NOMO-1 (cell line): ENCODE results near the gene NTM.
"Not testable (repeated sequence)": the region's sequence is repeated elsewhere in the genome, so short reads cannot be mapped to it uniquely, and the experiment has no call there.

Source experiments
- DNase-seq, 2 experiments: peaks; one replicate each; lab custom pipeline; 2025; ENCODE audit not compliant: unreplicated experiment in 2 of 2; lab: John Stamatoyannopoulos, UW

Gene NTM

GRCh38 chr11:132310390-132311375 is 940.3 kb downstream of the NTM start:
- no peak for DNase-seq

DNA sequence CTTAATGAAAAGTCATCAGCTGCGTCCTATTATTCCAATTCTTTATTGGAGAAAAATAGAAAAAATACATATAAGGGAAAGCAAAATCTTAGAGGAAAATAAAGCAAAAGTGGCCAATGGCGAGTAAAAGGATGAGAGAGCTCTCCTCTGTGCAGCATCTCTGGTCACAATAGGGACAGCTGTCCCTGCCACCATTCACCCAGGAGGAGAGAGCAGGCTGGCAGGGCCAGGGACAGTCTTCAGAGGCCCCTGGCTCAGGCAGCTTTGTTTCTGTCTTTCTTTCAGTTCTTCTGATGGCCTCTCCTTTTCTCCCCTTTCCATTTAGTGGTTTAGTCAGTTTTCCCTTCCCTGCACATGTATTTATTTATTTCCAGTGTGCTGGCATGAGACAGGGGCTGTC is 941.3 kb downstream of the NTM start:
- no peak for DNase-seq

DNA sequence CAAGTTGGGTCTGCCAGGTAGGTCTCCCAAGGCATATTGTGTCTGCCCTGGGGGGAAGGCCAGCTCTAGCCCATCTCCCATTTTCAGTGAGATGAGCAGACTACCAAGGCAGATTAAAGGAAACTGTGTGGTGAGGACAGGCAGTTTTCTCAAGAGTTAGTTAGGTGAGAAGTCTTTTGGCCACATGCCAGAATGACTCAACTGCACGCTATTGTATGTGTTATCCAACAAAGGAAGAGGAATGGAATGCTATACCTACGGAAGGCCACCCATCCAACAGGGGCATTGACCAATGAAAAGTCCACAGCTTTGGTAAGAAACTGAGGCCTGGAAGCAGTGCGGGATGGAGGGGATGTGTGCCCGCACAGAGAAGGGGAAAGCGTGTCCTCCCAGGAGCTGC is 941.7 kb downstream of the NTM start:
- no peak for DNase-seq

DNA sequence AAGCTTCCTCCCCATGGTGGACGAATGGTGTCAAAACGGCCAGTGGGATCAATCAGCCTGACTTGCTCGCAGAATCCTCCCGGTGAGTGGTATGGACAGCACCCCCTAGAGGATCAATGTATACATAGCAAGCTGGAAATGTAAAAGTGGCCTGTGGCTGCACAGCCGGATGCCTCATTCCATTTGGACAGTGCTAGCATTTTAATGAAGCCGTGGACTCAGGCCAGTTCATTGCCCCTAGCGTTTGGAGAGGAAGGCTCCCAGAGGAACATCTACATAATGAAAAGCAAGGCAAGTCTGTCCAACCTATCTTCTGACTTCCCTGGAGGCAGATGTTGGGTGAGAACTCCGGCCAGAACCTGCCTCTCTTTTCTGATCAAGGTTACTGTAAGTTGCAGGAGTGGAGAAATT is 942.3 kb downstream of the NTM start:
- peak in 1 of 2 experiments; percentile 3 for DNase-seq

DNA sequence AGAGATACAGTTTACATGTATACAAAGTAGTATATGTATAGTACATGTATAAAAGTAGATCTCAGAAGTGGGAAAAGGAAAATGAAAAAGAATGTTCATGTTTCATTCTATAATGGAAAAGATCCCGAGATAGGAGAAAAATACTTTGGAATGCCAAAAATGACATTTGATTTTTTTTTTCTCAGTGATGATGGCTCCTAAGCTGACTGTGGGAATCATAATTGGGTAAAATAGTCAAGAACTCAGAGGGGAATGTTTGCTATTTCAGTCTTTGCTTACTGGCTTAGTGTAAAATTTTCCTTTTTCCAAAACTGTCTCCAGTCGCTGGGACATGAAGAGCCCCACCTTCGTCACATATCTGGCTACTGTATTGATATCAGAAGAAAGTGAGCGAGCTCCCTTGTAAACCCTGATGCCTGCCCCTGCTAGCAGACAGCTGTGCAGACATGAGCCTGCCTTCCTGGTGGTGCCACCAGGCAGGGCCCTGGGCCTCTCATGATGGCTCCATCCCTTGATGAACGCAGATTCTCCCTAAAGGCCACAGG is 944.6 kb downstream of the NTM start:
- no peak for DNase-seq

- DNase-seq, result no peak
Observed at GRCh38 chr11:132315696-132316095, 945.3 kb downstream of the NTM start.

DNA sequence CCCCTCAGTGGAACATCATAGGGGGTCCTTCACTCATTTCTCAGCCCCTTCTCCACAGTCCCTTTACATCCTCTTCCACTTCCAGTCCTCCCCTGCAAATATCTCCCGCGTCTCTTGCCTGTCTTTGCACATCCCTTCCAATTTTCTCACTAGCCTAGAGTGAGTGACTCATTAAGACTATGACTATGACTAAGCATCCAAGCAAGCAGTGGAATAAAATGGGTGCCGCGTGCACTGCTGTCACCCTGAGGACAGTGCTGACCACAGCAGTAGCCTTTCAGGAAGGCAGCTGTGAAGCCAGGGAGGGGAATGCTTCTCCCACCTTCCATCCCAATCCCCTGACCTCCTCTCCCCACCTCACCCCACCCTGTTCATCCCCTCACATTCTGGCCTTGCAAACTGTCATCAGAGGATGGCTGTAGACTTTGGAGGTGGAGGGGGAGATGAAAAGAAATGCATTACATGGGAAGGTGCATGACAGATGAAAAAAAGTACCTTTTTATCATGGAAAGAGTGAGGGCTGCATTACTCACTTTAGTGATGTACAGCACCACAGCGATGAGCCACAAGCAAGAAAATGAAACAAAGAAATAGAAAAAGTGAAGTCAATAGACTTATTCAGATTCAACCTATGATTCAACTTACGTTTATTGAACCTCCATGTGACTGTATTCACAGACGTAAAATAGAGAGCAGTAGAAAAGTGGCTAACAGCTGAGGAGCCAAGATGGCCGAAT is 948.2 kb downstream of the NTM start:
- DNase-seq, result no peak

DNA sequence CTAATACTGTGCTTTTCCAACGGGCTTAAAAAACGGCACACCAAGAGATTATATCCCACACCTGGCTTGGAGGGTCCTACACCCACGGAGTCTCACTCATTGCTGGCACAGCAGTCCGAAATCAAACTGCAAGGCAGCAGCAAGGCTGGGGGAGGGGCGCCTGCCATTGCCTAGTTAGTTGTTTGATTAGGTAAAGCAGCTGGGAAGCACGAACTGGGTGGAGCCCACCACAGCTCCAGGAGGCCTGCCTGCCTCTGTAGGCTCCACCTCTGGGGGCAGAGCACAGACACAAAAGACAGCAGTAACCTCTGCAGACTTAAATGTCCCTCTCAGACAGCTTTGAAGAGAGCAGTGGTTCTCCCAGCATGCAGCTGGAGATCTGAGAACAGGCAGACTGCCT is 949.0 kb downstream of the NTM start:
- not testable (repeated sequence) for DNase-seq

DNA sequence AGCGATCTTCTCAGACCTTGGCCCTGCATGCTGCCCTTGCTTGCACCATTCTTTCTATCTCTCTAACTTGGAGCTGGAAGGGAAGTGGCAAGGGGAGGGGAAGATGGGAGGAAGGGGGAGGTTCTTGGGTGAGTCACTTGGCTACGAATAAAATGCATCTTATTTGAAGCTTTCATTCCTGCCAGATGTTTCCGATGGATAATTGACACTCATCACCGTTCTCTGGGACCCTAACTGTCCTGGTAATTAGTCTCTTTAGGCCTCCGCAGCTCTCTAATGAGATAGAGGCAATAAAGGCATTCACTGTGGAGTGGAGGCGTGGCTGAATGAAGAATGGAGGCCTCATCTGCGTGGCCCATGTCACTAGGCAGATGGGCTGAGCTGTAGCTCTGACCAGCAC is 960.1 kb downstream of the NTM start:
- no peak for DNase-seq

DNA sequence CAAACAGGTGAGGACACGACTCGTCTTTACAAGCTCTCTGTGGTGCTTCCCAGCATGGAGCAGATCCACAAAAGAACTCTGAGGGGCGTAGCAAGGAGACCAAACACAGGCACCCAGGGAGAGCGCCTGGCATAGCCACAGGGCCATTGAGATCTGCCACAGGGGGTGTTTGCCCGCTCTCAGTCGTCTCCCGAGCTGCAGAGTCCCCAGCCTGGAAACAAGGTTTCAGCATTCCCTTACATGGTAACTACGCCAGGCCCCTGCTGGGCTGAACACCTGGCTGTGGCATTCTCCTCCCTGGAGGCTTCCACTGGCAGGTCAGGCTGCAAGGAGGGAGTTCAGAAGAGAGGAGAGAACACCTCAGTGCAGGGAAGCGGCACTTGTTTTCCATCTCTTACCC is 962.1 kb downstream of the NTM start:
- DNase-seq, result no peak

- no peak for DNase-seq
Observed at GRCh38 chr11:132334769-132335280, 964.4 kb downstream of the NTM start.

GRCh38 chr11:132335311-132335710 is 964.9 kb downstream of the NTM start:
- DNase-seq, result no peak

DNA sequence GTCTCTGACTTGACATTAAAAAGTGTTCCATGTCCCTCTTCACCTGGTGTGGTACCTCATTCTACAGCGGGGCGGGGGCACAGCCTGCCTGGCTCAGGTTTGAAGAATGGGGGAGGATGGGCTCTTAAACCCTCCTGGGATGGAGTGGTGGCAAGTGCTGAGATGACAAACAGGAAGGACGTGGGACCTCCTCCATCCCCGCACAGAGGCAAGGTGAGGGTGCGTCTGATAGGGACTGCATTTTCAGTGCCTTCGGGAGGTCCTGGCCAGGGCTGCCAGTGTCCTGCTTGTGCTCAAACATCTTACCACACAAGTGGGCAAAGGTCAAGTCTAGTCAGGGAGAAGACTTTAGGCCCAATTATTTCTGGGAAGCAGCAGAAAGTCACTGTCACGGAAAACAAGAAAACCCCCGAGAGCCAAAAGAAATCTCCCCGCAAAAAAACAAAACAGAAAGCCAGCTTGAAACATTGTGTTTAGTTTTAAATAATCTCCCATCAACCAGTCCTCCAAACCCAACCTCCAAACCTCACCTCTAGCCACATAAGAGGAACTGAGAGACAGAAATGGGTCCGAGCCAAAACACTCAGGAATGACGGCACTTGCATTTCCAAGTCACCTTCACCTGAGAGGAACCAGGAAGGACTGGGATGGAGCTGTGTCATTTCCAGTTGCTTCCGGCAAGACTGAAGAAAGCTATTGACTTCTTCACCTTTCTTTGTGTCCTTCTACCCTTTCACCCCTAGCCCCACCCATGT is 966.5 kb downstream of the NTM start:
- no peak for DNase-seq

GRCh38 chr11:132337819-132338416 is 967.5 kb downstream of the NTM start:
- DNase-seq, result no peak

DNA sequence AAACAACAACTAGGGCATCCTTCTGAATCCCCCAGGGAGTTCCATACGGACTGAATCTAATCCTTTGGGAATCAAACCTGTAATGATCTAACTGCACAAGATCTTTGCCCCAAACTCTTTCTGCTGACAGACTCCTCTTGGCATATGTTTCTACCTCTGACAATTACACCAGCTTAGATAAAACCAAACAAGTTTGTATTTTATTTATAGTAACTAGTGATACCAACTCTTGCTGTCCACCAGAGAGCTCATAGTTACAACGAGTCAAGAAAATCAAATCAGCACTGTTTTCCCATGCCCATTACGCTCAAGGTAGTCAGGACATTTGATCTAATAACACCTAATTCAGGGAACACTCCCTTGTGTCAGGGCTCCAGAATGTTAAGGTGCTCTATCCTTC is 972.0 kb downstream of the NTM start:
- no peak for DNase-seq

- DNase-seq, result no peak
Observed at GRCh38 chr11:132343445-132344175, 973.2 kb downstream of the NTM start.

DNA sequence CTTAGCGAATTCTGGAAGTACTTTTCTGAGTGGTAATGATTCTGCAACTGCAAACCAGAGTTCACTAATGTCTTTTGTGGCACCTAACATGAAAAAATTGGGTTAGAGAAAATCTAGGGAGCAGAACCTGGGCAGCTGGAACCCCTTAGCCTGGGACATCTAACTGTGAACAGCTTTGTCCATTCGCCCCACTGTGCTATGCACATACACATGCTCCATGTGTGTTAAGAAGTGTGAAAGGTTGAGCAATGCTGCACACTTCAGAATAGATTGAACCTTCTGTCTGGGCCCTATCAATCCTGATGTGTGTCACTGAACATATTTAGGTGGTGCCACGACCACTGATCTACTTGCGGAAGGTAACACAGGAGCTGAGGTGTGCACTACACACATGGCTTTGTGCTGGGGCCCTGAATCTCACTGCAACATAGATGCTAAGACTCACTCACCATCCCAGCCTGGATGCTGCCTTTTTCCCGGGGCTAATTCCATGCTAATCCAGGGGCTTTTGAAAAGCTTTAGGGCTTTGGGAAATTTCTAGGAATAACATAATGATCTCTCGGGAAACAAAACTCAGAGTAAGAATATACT is 976.2 kb downstream of the NTM start:
- DNase-seq, result no peak

- DNase-seq, result no peak
Observed at GRCh38 chr11:132347156-132348090, 977.0 kb downstream of the NTM start.
